ENCODE measurements around the gene KCNG4.

- TF ChIP-seq CTCF (conservative IDR thresholded peaks at IDR 0.05; ENCODE audit: low read depth, low read length) (no peak), EZH2 (IDR thresholded peaks at IDR 0.05; ENCODE audit: borderline replicate concordance, low read depth, low read length, poor library complexity, severe bottlenecking) (no peak)
These were observed 41.3 kb upstream of the KCNG4 start for GRCh38 chr16:84281074-84281473.
